H1 (cell line): ENCODE data around the gene HPN.

Experiments used
- ASH2L ChIP-seq: fragments of 200-600, 300-600 bp; sonication (generic); IDR thresholded peaks from one replicate; pipeline ENCODE4 v1.7.1; 2017; ENCODE audit warnings: low read length
- CTCF ChIP-seq, 3 experiments: IDR thresholded peaks; 1 replicate in 2 of 3; 2 replicates in 1 of 3; pipeline versions ENCODE4 v1.5.1 to v1.6.1; 2011; ENCODE audit warnings: low read length in 3 of 3, mild to moderate bottlenecking in 3 of 3, inconsistent platforms in 2 of 3, low read depth in 1 of 3, moderate library complexity in 1 of 3; ENCODE audit not compliant: insufficient read depth in 1 of 3; ENCODE audit errors: control extremely low read depth in 1 of 3
- EP300 ChIP-seq, 2 experiments: IDR thresholded peaks; 1 replicate in 1 of 2; 2 replicates in 1 of 2; pipeline ENCODE4 v1.6.1; 2011 to 2012; ENCODE audit warnings: low read depth in 2 of 2, low read length in 2 of 2, mild to moderate bottlenecking in 2 of 2, borderline replicate concordance in 1 of 2, inconsistent platforms in 1 of 2, moderate library complexity in 1 of 2
- KDM1A ChIP-seq: fragments of 200-600, 300-600 bp; sonication (generic); IDR thresholded peaks from 2 replicates; pipeline ENCODE4 v1.7.1; 2016; ENCODE audit warnings: mild to moderate bottlenecking, low read length, borderline replicate concordance
- POLR2A ChIP-seq, 2 experiments: IDR thresholded peaks; 1 replicate in 1 of 2; 2 replicates in 1 of 2; pipeline ENCODE4 v1.6.1; 2011; ENCODE audit warnings: low read depth in 2 of 2, low read length in 2 of 2, mild to moderate bottlenecking in 2 of 2; ENCODE audit errors: control extremely low read depth in 1 of 2
- RXRA ChIP-seq: IDR thresholded peaks from 2 replicates; pipeline ENCODE4 v1.6.1; 2011; ENCODE audit warnings: low read depth, mild to moderate bottlenecking, low read length, moderate library complexity; ENCODE audit not compliant: insufficient read depth
- SUZ12 ChIP-seq: fragments of 200-600 bp; sonication (generic); IDR thresholded peaks from 2 replicates; pipeline ENCODE4 v1.6.1; 2012; ENCODE audit warnings: mild to moderate bottlenecking, inconsistent platforms, low read length, moderate library complexity, mixed read lengths
- TAF1 ChIP-seq: IDR thresholded peaks from 2 replicates; pipeline ENCODE4 v1.6.1; 2011; ENCODE audit warnings: mild to moderate bottlenecking, low read depth, low read length
- TBP ChIP-seq: IDR thresholded peaks from 2 replicates; pipeline ENCODE4 v1.6.1; 2011; ENCODE audit warnings: low read depth, low read length, improper control_type of control experiment

- TF ChIP-seq KDM1A (no peak), SUZ12 (no peak), CTCF (IDR thresholded peaks at IDR 0.05; ENCODE audit: control extremely low read depth in 1 of 3, insufficient read depth in 1 of 3, low read depth in 1 of 3, low read length in 3 of 3) (no peak), POLR2A (IDR thresholded peaks at IDR 0.05; ENCODE audit: control extremely low read depth in 1 of 2, low read depth in 2 of 2, low read length in 2 of 2) (no peak), RXRA (no peak), EP300 (IDR thresholded peaks at IDR 0.05; ENCODE audit: borderline replicate concordance in 1 of 2, low read depth in 2 of 2, low read length in 2 of 2) (no peak), TBP (no peak), TAF1 (no peak), ASH2L (no peak)
These were observed 18.8 kb downstream of the HPN start for GRCh38 chr19:35060160-35060855.
